PC-3 (cell line): Measurements from ENCODE around the gene SYAP1. TPM values are rescaled to one million over a fixed set of nuclear protein-coding genes. Genes with fewer than 3 reads are reported as not detected.
"Not testable (repeated sequence)": the region's sequence is repeated elsewhere in the genome, so short reads cannot be mapped to it uniquely, and the experiment has no call there.

Source experiments
- ATAC-seq: fragments of 200-7000 bp; cut with Tn5 transposase; 2 replicates; pipeline ENCODE4 v1.9.1; 2020; ENCODE audit warnings: mild to moderate bottlenecking, moderate library complexity
- BruUV-seq: library from RNA; stranded (reverse); fragments of 400-500 nt; replicated peaks from 2 replicates; lab custom pipeline; 2021; lab: Mats Ljungman, UMichigan
- CTCF ChIA-PET: fragments of 300-600 bp; sonication (Branson Sonifier 250); formaldehyde crosslinking; loops from one replicate; lab custom pipeline; 2022; ENCODE audit warnings: antibody characterized with exemption; lab: Charles Lee
- POLR2A ChIA-PET: fragments of 300-600 bp; sonication (Branson Sonifier 250); formaldehyde crosslinking; loops from one replicate; lab custom pipeline; 2022; ENCODE audit warnings: antibody characterized with exemption; ENCODE audit not compliant: unreplicated experiment; lab: Charles Lee
- DNase-seq: peaks from one replicate; pipeline ENCODE4 v3.0.0-alpha.2; 2015
- H2AFZ ChIP-seq: fragments of 300-600 bp; sonication (generic); 2 replicates; pipeline ENCODE4 v1.6.0; 2016; ENCODE audit warnings: antibody characterized with exemption, low read length
- H3F3A ChIP-seq: fragments of 300-600 bp; sonication (generic); one replicate; pipeline ENCODE4 v1.6.0; 2017; ENCODE audit warnings: antibody characterized with exemption, low read length, control low read depth, mild to moderate bottlenecking; ENCODE audit not compliant: unreplicated experiment
- H3K27ac ChIP-seq: fragments of 300-600 bp; sonication (generic); 2 replicates; pipeline ENCODE4 v1.5.1; 2016; ENCODE audit warnings: mild to moderate bottlenecking, low read length
- H3K27me3 ChIP-seq: fragments of 300-600 bp; sonication (generic); 2 replicates; pipeline ENCODE4 v1.6.1; 2016; ENCODE audit warnings: low read length, mixed read lengths
- H3K36me3 ChIP-seq: fragments of 300-600 bp; sonication (generic); 2 replicates; pipeline ENCODE4 v1.6.1; 2016; ENCODE audit warnings: low read depth, mixed run types, low read length, mixed read lengths
- H3K4me1 ChIP-seq: fragments of 300-600 bp; sonication (generic); 2 replicates; pipeline ENCODE4 v1.5.1; 2016; ENCODE audit warnings: low read length; ENCODE audit not compliant: insufficient read depth
- H3K4me2 ChIP-seq: fragments of 300-600 bp; sonication (generic); 2 replicates; pipeline ENCODE4 v1.6.0; 2016; ENCODE audit warnings: low read length
- H3K4me3 ChIP-seq: fragments of 300-600 bp; sonication (generic); 2 replicates; pipeline ENCODE4 v1.5.1; 2016; ENCODE audit warnings: mild to moderate bottlenecking, low read length, mixed read lengths
- H3K79me2 ChIP-seq: fragments of 300-600 bp; sonication (generic); 2 replicates; pipeline ENCODE4 v1.6.1; 2017; ENCODE audit warnings: low read length, mixed read lengths
- H3K9ac ChIP-seq: fragments of 300-600 bp; sonication (generic); 2 replicates; pipeline ENCODE4 v1.6.0; 2016; ENCODE audit warnings: mild to moderate bottlenecking, low read length
- H3K9me2 ChIP-seq: fragments of 300-600 bp; sonication (generic); replicated peaks from 2 replicates; pipeline ENCODE4 v1.6.1; 2016; ENCODE audit warnings: mixed run types, low read length, mixed read lengths
- H3K9me3 ChIP-seq: fragments of 300-600 bp; sonication (generic); 2 replicates; pipeline ENCODE4 v1.6.1; 2016; ENCODE audit warnings: low read length, mixed read lengths
- H4K20me1 ChIP-seq: fragments of 300-600 bp; sonication (generic); 2 replicates; pipeline ENCODE4 v1.6.1; 2016; ENCODE audit warnings: low read length, mixed read lengths
- CTCF ChIP-seq: fragments of 300-600 bp; sonication (generic); conservative IDR thresholded peaks from 2 replicates; pipeline ENCODE4 v1.5.1; 2017; ENCODE audit warnings: antibody characterized with exemption, low read depth, mild to moderate bottlenecking, low read length
- EZH2 ChIP-seq: fragments of 300-600 bp; sonication (generic); IDR thresholded peaks from one replicate; pipeline ENCODE4 v1.6.1; 2017; ENCODE audit warnings: antibody characterized with exemption, mild to moderate bottlenecking, low read length; ENCODE audit not compliant: unreplicated experiment
- EZH2phosphoT487 ChIP-seq: fragments of 300-600 bp; sonication (generic); IDR thresholded peaks from 2 replicates; pipeline ENCODE4 v1.6.1; 2018; ENCODE audit warnings: mild to moderate bottlenecking, antibody characterized with exemption, low read length, borderline replicate concordance
- intact Hi-C: fragments of 100-400 bp; cut with micrococcal nuclease; formaldehyde crosslinking; loops from 2 replicates; pipeline ENCODE4 v1.9.0; 2023
- total RNA-seq: library from RNA; depleted of rRNA; stranded (reverse); fragments of >200 nt; gene quantifications from 2 replicates; pipeline ENCODE4 v1.2.3, GENCODE V29; 2014

SYAP1 gene
- total RNA-seq, 1 experiment from 2014 or later: 51.9 TPM

- no peaks in the 10 kb centered on the region for H3K9me2 ChIP-seq
- peaks cover 17% of the 10 kb centered on the region for H3K4me1 ChIP-seq
- peak overlapping the region; percentile 88 for H3K4me2 ChIP-seq
- CTCF ChIA-PET: interaction anchor here (1.3 kb wide), 1 partner anchor 25 kb away, joined by 5 read pairs; no protein-coding TSS in a partner anchor
- H3K9me3 ChIP-seq: no peaks in the 10 kb centered on the region
- intact Hi-C loops: no loop called here
- TF ChIP-seq EZH2phosphoT487 (no peak), EZH2 (no peak)
- H3K79me2 ChIP-seq: peaks cover 44% of the 10 kb centered on the region
- no peaks in the 10 kb centered on the region for H3F3A ChIP-seq
- H4K20me1 ChIP-seq: peaks cover 32% of the 10 kb centered on the region
- H3K27ac ChIP-seq: peak overlapping the region; percentile 94
- peak overlapping the region; percentile 64 for H2AFZ ChIP-seq
- DNase-seq (no peak), ATAC-seq (no peak; the same call in 1 of the 2 replicates)
- 0 out of 2 replicates have a peak, but pooled peaks cover 2% of the 10 kb centered on the region for H3K36me3 ChIP-seq
- TSS peak; percentile 99 for BruUV-seq
- H3K9ac ChIP-seq: peak overlapping the region; percentile 91
- no peaks in the 10 kb centered on the region for H3K27me3 ChIP-seq
- H3K4me3 ChIP-seq: peak overlapping the region; percentile 99
- POLR2A ChIA-PET: interaction anchor here (0.5 to 0.7 kb wide), 3 partner anchors 104 to 333 kb away, joined by 3 to 4 read pairs (median 3); no protein-coding TSS in a partner anchor
Measured at GRCh38 chrX:16718824-16719333, 533 bp upstream of the SYAP1 start.

- Histone ChIP-seq H3K4me3 (no peak overlapping the region), H3K36me3 (0 out of 2 replicates have a peak, but pooled peaks cover 2% of the 10 kb centered on the region), H3K9me3 (no peaks in the 10 kb centered on the region), H2AFZ (no peak overlapping the region), H3K4me1 (peaks cover 17% of the 10 kb centered on the region), H3K79me2 (peaks cover 75% of the 10 kb centered on the region), H3F3A (no peaks in the 10 kb centered on the region), H3K27me3 (no peaks in the 10 kb centered on the region), H4K20me1 (peaks cover 48% of the 10 kb centered on the region), H3K9ac (no peak overlapping the region), H3K9me2 (no peaks in the 10 kb centered on the region), H3K4me2 (peak overlapping the region; percentile 28; the same call in 1 of the 2 replicates), H3K27ac (no peak overlapping the region)
- POLR2A ChIA-PET: no interaction called here
- CTCF ChIA-PET: no interaction called here
- BruUV-seq: no TSS peak
- ATAC-seq: no peak
- intact Hi-C loops: no loop called here
- no peak for DNase-seq
- no peak for TF ChIP-seq EZH2phosphoT487
- no peak for TF ChIP-seq EZH2
- TF ChIP-seq CTCF: no peak
Measured at GRCh38 chrX:16722481-16722880, 3.1 kb downstream of the SYAP1 start.

GRCh38 chrX:16725072-16725471 lies 5.7 kb downstream of the SYAP1 start:
- no TSS peak for BruUV-seq
- H3F3A ChIP-seq: no peaks in the 10 kb centered on the region
- H3K9ac ChIP-seq: no peak overlapping the region
- H3K4me2 ChIP-seq: no peak overlapping the region
- H3K9me2 ChIP-seq: no peaks in the 10 kb centered on the region
- 0 out of 2 replicates have a peak, but pooled peaks cover 11% of the 10 kb centered on the region for H3K4me1 ChIP-seq
- TF ChIP-seq EZH2phosphoT487: no peak
- TF ChIP-seq CTCF: no peak
- no peak for TF ChIP-seq EZH2
- ATAC-seq (no peak), DNase-seq (no peak)
- H3K79me2 ChIP-seq: peaks cover 77% of the 10 kb centered on the region
- ChIA-PET CTCF (no interaction called here), POLR2A (no interaction called here)
- 0 out of 2 replicates have a peak, but pooled peaks cover 2% of the 10 kb centered on the region for H3K36me3 ChIP-seq
- no peak overlapping the region for H3K27ac ChIP-seq
- no peaks in the 10 kb centered on the region for H3K9me3 ChIP-seq
- H3K27me3 ChIP-seq: no peaks in the 10 kb centered on the region
- H2AFZ ChIP-seq: no peak overlapping the region
- intact Hi-C loops: no loop called here
- no peak overlapping the region for H3K4me3 ChIP-seq
- peaks cover 44% of the 10 kb centered on the region for H4K20me1 ChIP-seq

- intact Hi-C loops, H3K4me3 ChIP-seq, H3K9me3 ChIP-seq, H3K4me2 ChIP-seq, H3K9me2 ChIP-seq, H3K36me3 ChIP-seq, ATAC-seq, H3F3A ChIP-seq, CTCF ChIA-PET, H3K27me3 ChIP-seq, DNase-seq, H3K9ac ChIP-seq, BruUV-seq, POLR2A ChIA-PET, H3K4me1 ChIP-seq, H3K27ac ChIP-seq, H2AFZ ChIP-seq: not testable (repeated sequence)
- peaks cover 71% of the 10 kb centered on the region for H3K79me2 ChIP-seq
- H4K20me1 ChIP-seq: peaks cover 31% of the 10 kb centered on the region
Measured at GRCh38 chrX:16726347-16726988, 7.1 kb downstream of the SYAP1 start.
